Kidney (tissue), 22 donors: Measurements from ENCODE around the gene TET3. TPM values are rescaled to one million over a fixed set of nuclear protein-coding genes. Genes with fewer than 3 reads are reported as not detected.
A peak's percentile ranks its signal among the peaks of the same experiment; 100 is the strongest.

Source experiments
- DNase-seq, 5 donors: peaks; one replicate each; pipeline ENCODE4 v3.0.0-alpha.2; 2013 to 2020
- FAIRE-seq: peaks from 2 replicates; lab custom pipeline; 2012; peaks lifted over from hg19 to GRCh38; lab: Jason Lieb, UNC
- H3K27ac ChIP-seq, 2 donors: one replicate each; pipeline ENCODE4 v1.7.0; 2013; ENCODE audit warnings: low read depth in 2 of 2, low read length in 2 of 2, inconsistent platforms in 1 of 2
- H3K27me3 ChIP-seq: one replicate; pipeline ENCODE4 v1.7.1; 2013; ENCODE audit warnings: low read length, inconsistent platforms; ENCODE audit not compliant: control insufficient read depth, insufficient read depth
- H3K36me3 ChIP-seq, 3 donors: one replicate each; pipeline versions ENCODE4 v1.7.0 to v1.7.1; 2013; ENCODE audit warnings: low read length in 3 of 3, control low read depth in 1 of 3, inconsistent platforms in 1 of 3; ENCODE audit not compliant: insufficient read depth in 3 of 3, control insufficient read depth in 2 of 3
- H3K4me1 ChIP-seq, 3 donors: one replicate each; pipeline versions ENCODE4 v1.7.0 to v1.7.1; 2013; ENCODE audit warnings: low read length in 3 of 3, inconsistent platforms in 1 of 3, low read depth in 1 of 3; ENCODE audit not compliant: control insufficient read depth in 2 of 3, insufficient read depth in 2 of 3
- H3K4me3 ChIP-seq, 3 donors: one replicate each; pipeline versions ENCODE4 v1.7.0 to v1.8.1; 2013; ENCODE audit warnings: low read length in 3 of 3, control low read depth in 1 of 3, inconsistent platforms in 1 of 3
- H3K9ac ChIP-seq, 3 donors: one replicate each; pipeline versions ENCODE4 v1.7.0 to v1.7.1; 2013; ENCODE audit warnings: low read length in 3 of 3, control low read depth in 1 of 3, inconsistent platforms in 1 of 3
- H3K9me3 ChIP-seq, 3 donors: one replicate each; pipeline versions ENCODE4 v1.7.0 to v1.7.1; 2013; ENCODE audit warnings: low read length in 3 of 3, control low read depth in 1 of 3, inconsistent platforms in 1 of 3; ENCODE audit not compliant: control insufficient read depth in 2 of 3, insufficient read depth in 1 of 3
- intact Hi-C: fragments of 100-400 bp; cut with DNase I; formaldehyde crosslinking; loops from one replicate; pipeline ENCODE4 v1.11.1; 2022
- long read RNA-seq, 10 donors: library from polyadenylated mRNA in 1 of 10; unstranded in 1 of 10; transcript quantifications; one replicate each; pipeline ENCODE4 v2.0.0 and lab custom pipeline, GENCODE V29; 2021 to 2026
- polyA plus RNA-seq: library from polyadenylated mRNA; stranded (reverse); fragments of 350-450 nt; fragmentation: Illumina TruSeq; extraction: RNeasy Lipid Tissue Mini Kit (QIAGEN cat#74804); gene quantifications from one replicate; pipeline ENCODE4 v1.2.3, GENCODE V29; 2014; ENCODE audit warnings: low read depth, low replicate concordance; ENCODE audit not compliant: insufficient read depth
- total RNA-seq: library from RNA; stranded (reverse); fragmentation: NEBNext Ultra II Directional; extraction: Animal tissue kit (Norgen Biotek cat#: 25700); gene quantifications from one replicate; pipeline ENCODE4 v1.2.1, GENCODE V29; 2021
- TF ChIP-seq, protein P1 (sequence below): IDR thresholded peaks from 3 replicates; pipeline ENCODE4 v1.5.1; 2012; ENCODE audit warnings: mild to moderate bottlenecking, moderate library complexity, borderline replicate concordance; ENCODE audit not compliant: insufficient read depth; ENCODE audit errors: extremely low read depth
- donor health status: control.
- donor health status: control.
- donor health status: control.
- donor health status: control.
- donor health status: control.
- donor health status: DM: yes; HTN: yes; CAD: no.
- donor health status: Normal renal cell carcinoma (clear cell type).

Gene TET3
- 13.1 TPM for total RNA-seq
- polyA plus RNA-seq, result 0.52 TPM
- long read RNA-seq, donor 1, partial matches to known transcripts, result 18 of 18 reads
- long read RNA-seq, donor 1, other reads (novel, unspliced or antisense), result 0 of 18 reads
- long read RNA-seq, donor 2, result 0 reads
- long read RNA-seq, donor 3, result 0 reads
- long read RNA-seq, donor 4, result 0 reads
- long read RNA-seq, donor 5, result 0 reads
- long read RNA-seq, donor 6, result 0 reads
- long read RNA-seq, donor 7, partial matches to known transcripts, result 0 of 8 reads
- long read RNA-seq, donor 7, other reads (novel, unspliced or antisense), result 8 of 8 reads
- long read RNA-seq, donor 8, partial matches to known transcripts, result 6 of 6 reads
- long read RNA-seq, donor 8, other reads (novel, unspliced or antisense), result 0 of 6 reads
- long read RNA-seq, donor 9, result 0 reads
- long read RNA-seq, donor 10, result 0 reads

DNA sequence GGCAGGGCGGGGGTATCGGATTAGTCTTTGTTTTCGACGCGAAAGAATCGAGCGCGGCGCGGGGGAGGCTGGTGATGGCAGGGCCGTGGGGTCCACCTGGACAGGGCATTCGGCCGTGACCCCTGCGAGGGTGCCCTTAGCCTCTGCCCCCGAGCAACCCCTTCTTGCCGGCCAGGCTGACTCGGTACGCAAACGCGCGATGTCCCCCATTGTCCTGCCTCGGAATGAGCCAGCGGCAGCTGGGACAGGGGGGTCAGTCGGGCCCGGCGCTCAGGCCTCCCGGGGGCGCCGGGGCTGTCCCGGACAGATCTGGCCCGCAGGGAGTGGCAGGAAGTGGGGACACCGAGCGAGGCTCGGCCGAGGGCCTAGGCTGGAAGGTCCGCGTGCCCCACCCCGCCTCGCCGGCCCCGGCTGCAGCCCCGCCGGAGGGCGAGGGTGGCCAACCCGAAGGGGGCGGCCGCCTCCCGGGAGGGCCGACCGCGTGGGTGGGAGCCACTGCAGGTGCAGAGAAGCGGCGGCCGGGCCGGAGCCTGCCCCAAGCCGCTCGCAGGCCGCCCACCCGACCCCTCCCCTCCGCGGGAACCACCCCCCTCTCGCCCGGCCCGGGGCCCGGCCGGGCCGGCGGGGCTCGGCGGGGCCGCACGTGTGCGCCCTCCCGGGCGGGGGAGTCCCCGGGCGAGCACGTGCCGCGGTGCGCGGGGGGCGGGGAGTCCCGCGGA, at the start of gene TET3:
Gene TET3 (plus strand): TSS at position 708 of the 719 bp plus-strand sequence. CDS start 1,494 bp downstream, outside the sequence.
- FAIRE-seq, result no peak
- H3K9ac ChIP-seq, result peak within 1 kb of the TSS in 2 of 3 donors; percentile 43 to 67
- peaks cover 0 to 42% (median 9%) of the 10 kb centered on the region in 3 donors for H3K4me1 ChIP-seq

DNA sequence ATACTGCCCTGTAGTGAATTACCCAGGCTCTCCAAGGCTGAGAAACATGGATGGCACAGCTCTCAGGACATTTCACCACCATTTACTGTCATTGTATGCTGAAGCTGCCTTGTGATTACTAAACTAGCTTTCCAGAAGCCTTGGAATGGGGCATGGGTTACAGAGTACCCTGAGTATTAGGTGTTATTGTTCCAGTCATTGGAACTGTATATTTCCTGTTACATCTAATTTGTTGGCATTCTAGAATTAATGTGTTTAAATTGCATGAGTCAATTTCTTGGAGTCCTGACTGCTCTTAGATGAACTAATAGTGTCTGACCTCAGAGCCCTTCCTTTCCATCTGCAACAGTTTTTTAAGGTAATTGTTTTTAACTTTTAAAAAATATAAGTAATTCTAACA, 49.1 kb upstream of the TET3 start:
- TF ChIP-seq, protein P1, sequence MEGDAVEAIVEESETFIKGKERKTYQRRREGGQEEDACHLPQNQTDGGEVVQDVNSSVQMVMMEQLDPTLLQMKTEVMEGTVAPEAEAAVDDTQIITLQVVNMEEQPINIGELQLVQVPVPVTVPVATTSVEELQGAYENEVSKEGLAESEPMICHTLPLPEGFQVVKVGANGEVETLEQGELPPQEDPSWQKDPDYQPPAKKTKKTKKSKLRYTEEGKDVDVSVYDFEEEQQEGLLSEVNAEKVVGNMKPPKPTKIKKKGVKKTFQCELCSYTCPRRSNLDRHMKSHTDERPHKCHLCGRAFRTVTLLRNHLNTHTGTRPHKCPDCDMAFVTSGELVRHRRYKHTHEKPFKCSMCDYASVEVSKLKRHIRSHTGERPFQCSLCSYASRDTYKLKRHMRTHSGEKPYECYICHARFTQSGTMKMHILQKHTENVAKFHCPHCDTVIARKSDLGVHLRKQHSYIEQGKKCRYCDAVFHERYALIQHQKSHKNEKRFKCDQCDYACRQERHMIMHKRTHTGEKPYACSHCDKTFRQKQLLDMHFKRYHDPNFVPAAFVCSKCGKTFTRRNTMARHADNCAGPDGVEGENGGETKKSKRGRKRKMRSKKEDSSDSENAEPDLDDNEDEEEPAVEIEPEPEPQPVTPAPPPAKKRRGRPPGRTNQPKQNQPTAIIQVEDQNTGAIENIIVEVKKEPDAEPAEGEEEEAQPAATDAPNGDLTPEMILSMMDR, result no peak
- Histone ChIP-seq H3K9me3 (no peaks in the 10 kb centered on the region), H3K9ac (no peak overlapping the region), H3K27ac (no peak overlapping the region), H3K36me3 (peaks cover 0 to 11% (median 2%) of the 10 kb centered on the region in 3 donors), H3K4me1 (no peaks in the 10 kb centered on the region), H3K4me3 (no peak overlapping the region), H3K27me3 (no peaks in the 10 kb centered on the region)
- intact Hi-C loops, result no loop called here
- no peak for DNase-seq
- FAIRE-seq, result no peak

More for the DNA sequence above, at the start of gene TET3:
- DNase-seq, result peak; percentile 62 to 87 (median 77)
- Histone ChIP-seq H3K27ac (peak within 1 kb of the TSS; percentile 89 to 94), H3K4me3 (peak within 1 kb of the TSS; percentile 36 to 63 (median 46)), H3K9me3 (no peaks in the 10 kb centered on the region), H3K27me3 (peaks cover 6% of the 10 kb centered on the region), H3K36me3 (no peaks in the 10 kb centered on the region)
- TF ChIP-seq, protein P1, result no peak
- intact Hi-C loops, result no loop called here

DNA sequence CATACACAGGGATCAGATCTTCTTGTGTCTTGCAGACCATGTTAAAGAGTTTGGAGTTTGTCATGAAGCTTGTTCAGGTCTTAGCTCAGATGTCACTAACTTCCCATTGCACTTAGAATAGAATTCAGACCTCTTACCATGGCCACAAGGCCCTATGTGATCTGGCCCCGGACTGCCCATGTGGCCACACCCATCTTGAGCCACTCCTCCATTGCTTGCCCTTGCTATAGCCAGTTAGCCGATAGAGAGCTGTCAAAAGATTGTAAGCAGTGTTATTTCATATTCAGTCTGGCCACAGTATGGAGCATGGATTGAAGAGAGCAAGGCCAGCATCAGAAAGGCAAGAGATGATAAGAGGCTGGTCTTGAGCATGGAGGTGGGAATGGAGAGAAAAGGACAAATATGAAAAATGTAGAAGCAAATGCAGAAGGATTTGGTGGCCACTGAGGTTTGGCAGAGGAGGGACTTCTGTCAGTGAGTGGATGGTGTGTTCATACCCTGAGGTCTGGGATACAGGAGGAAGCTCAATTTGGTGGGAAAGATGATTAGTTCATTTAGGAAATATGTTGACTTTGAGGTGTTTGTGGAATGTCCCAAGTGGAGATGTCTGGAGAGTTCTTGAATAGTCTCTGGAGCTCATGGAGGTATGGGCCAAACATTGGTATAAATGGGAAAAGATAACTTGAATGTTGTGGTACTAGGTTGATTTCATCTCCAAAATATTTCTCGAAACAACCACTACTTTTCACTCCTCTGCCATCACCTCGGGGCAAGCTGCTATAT, 47.4 kb upstream of the TET3 start:
- intact Hi-C loops, result no loop called here
- Histone ChIP-seq H3K27ac (no peak overlapping the region), H3K4me1 (no peaks in the 10 kb centered on the region), H3K4me3 (no peak overlapping the region), H3K36me3 (peaks cover 0 to 11% (median 2%) of the 10 kb centered on the region in 3 donors), H3K9me3 (no peaks in the 10 kb centered on the region), H3K9ac (no peak overlapping the region), H3K27me3 (no peaks in the 10 kb centered on the region)
- TF ChIP-seq, protein P1, result no peak
- DNase-seq (no peak), FAIRE-seq (no peak)
